Stimulated activated CD8-positive, alpha-beta memory T cell treated with anti-CD3 and anti-CD28 coated beads, Interleukin-7, amount 100 ng/mL, for 48 hours (primary cell): ENCODE results near the gene GPX7.

Experiments
- DNase-seq, 2 donors: peaks; one replicate each; pipeline ENCODE4 v3.0.0-alpha.2; 2020; ENCODE audit warnings: low read depth in 1 of 2; ENCODE audit errors: extremely low read depth in 1 of 2

GPX7 gene

GRCh38 chr1:52585474-52585873, 16.7 kb upstream of the GPX7 start:
- DNase-seq = no peak

- DNase-seq = no peak
Measured at GRCh38 chr1:52588027-52588426, 14.1 kb upstream of the GPX7 start.

GRCh38 chr1:52588535-52588934, 13.6 kb upstream of the GPX7 start:
- DNase-seq = no peak

- DNase-seq = no peak
Measured at GRCh38 chr1:52590266-52590665, 11.9 kb upstream of the GPX7 start.

- DNase-seq = no peak
Measured at GRCh38 chr1:52592637-52593323, 9.4 kb upstream of the GPX7 start.

GRCh38 chr1:52593495-52593894, 8.7 kb upstream of the GPX7 start:
- no peak for DNase-seq

- no peak for DNase-seq
Measured at GRCh38 chr1:52595061-52595460, 7.1 kb upstream of the GPX7 start.

- DNase-seq = no peak
Measured at GRCh38 chr1:52597912-52598311, 4.3 kb upstream of the GPX7 start.

GRCh38 chr1:52598729-52599128, 3.4 kb upstream of the GPX7 start:
- DNase-seq = no peak

GRCh38 chr1:52599236-52599635, 2.9 kb upstream of the GPX7 start:
- DNase-seq = no peak

- DNase-seq = no peak
Measured at GRCh38 chr1:52600533-52601179, 1.5 kb upstream of the GPX7 start.

GRCh38 chr1:52601519-52601918, 652 bp upstream of the GPX7 start:
- no peak for DNase-seq

- peak in 1 of 2 donors; percentile 8 for DNase-seq
Measured at GRCh38 chr1:52602856-52603600, 857 bp downstream of the GPX7 start.

- no peak for DNase-seq
Measured at GRCh38 chr1:52603630-52604029, 1.5 kb downstream of the GPX7 start.

- no peak for DNase-seq
Measured at GRCh38 chr1:52604063-52604770, 2.0 kb downstream of the GPX7 start.

GRCh38 chr1:52613636-52614373, 11.6 kb downstream of the GPX7 start:
- DNase-seq = no peak

GRCh38 chr1:52614671-52615070, 12.5 kb downstream of the GPX7 start:
- DNase-seq = no peak

GRCh38 chr1:52615489-52616042, 13.4 kb downstream of the GPX7 start:
- no peak for DNase-seq

GRCh38 chr1:52621950-52622349, 19.8 kb downstream of the GPX7 start:
- DNase-seq = no peak

GRCh38 chr1:52623812-52624211, 21.6 kb downstream of the GPX7 start:
- DNase-seq = no peak
